Heart right ventricle (tissue), 16 donors: ENCODE measurements around the gene EHD3. TPM values are rescaled to one million over a fixed set of nuclear protein-coding genes. Genes with fewer than 3 reads are reported as not detected.

ENCODE experiments used
- ATAC-seq, 8 donors: fragments of 200-7000 bp; cut with Tn5 transposase; one replicate each; pipeline ENCODE4 v1.9.1; 2020; ENCODE audit warnings: mild to moderate bottlenecking in 8 of 8, moderate library complexity in 8 of 8, moderate number of reproducible peaks in 1 of 8
- DNase-seq, 2 donors: peaks; one replicate each; pipeline ENCODE4 v3.0.0-alpha.2; 2020
- H3K27ac ChIP-seq, 10 donors: fragments of 200-600 bp; sonication (generic) in 2 of 10; one replicate each; pipeline versions ENCODE4 v1.5.0 to v1.8.0; 2020 to 2022; ENCODE audit warnings: mild to moderate bottlenecking in 3 of 10
- H3K27me3 ChIP-seq, 7 donors: fragments of 200-600 bp; one replicate each; pipeline ENCODE4 v1.8.0; 2021 to 2022; ENCODE audit warnings: mild to moderate bottlenecking in 2 of 7
- H3K36me3 ChIP-seq, 9 donors: fragments of 200-600 bp; sonication (generic) in 1 of 9; one replicate each; pipeline versions ENCODE4 v1.5.0 to v1.8.0; 2020 to 2022; ENCODE audit warnings: mild to moderate bottlenecking in 2 of 9
- H3K4me1 ChIP-seq, 9 donors: fragments of 200-600 bp; sonication (generic) in 1 of 9; one replicate each; pipeline versions ENCODE4 v1.5.0 to v1.8.0; 2020 to 2022; ENCODE audit warnings: mild to moderate bottlenecking in 4 of 9
- H3K4me3 ChIP-seq, 10 donors: fragments of 200-600 bp; sonication (generic) in 2 of 10; one replicate each; pipeline versions ENCODE4 v1.5.0 to v1.8.0; 2020 to 2022; ENCODE audit warnings: mild to moderate bottlenecking in 7 of 10, moderate library complexity in 2 of 10
- H3K9me3 ChIP-seq, 11 donors: fragments of 200-600 bp in 10 of 11; sonication (generic) in 2 of 11; one replicate each; pipeline versions ENCODE4 v1.5.0 to v1.8.0; 2013 to 2022; ENCODE audit warnings: mild to moderate bottlenecking in 2 of 11, control low read depth in 1 of 11, moderate library complexity in 1 of 11
- WGBS, 2 donors: extraction: QIAGEN DNeasy Blood & Tissue Kit; methylation state at CpG; one replicate each; pipeline ENCODE4 v1.1.7; 2013; ENCODE audit warnings: inconsistent platforms in 1 of 2; 5-methylcytosine and 5-hydroxymethylcytosine counted together
- intact Hi-C, 10 donors: fragments of 100-400 bp; cut with DNase I; formaldehyde crosslinking; loops; one replicate each; pipeline versions ENCODE4 v1.11.1 to v1.14.2; 2022
- polyA plus RNA-seq, 2 donors: library from polyadenylated mRNA; stranded (reverse); fragments of 200-250 nt; gene quantifications; one replicate each; pipeline ENCODE4 v1.2.3, GENCODE V29; 2013
- total RNA-seq, 10 donors: library from RNA; stranded (reverse); fragmentation: NEBNext Ultra II Directional in 3 of 10; extraction: Animal tissue kit (Norgen Biotek cat#: 25700) in 3 of 10; gene quantifications; one replicate each; pipeline versions ENCODE4 v1.2.1 to v1.2.4, GENCODE V29; 2021 to 2023
- TF ChIP-seq, protein P1 (sequence below), 9 donors: fragments of 200-600 bp; sonication (generic) in 2 of 9; IDR thresholded peaks; one replicate each; pipeline versions ENCODE4 v1.5.0 to v1.8.0; 2021 to 2022; ENCODE audit warnings: antibody characterized with exemption in 9 of 9, mild to moderate bottlenecking in 5 of 9, moderate library complexity in 1 of 9
- donor health status: Arrhythmogenic right ventricular cardiomyopathy.
- donor health status: ischemic (EF 13 %, LVEDD 7.1; RV severe dilation, severe dysfunction).
- donor health status: healthy with polysubstance abuse.
- donor health status: DM: no; HTN: yes; CAD: no.
- donor health status: DM: no; HTN: no; CAD: no.
- donor health status: ischemic (EF 25% LVEDD 6.9; RV normal size, moderate dysfunction).
- donor health status: ischemic (EF 25% LVEDD 5.7; RV mildly dilated, moderate dysfunction).
- donor health status: healthy.
- donor health status: DM: yes; HTN: yes; CAD: no.
- donor health status: Ischemic cardiomyopathy.
- donor health status: ischemic (EF 35%, LVEDD 5.7; RV mildly dilated, moderate dysfunction).
- donor health status: nonischemic (EF 11% LVEDD 7.7; RV severe dilation, severe dysfunction).
- donor health status: DM: yes; HTN: yes; CAD: no.
- donor health status: PGD.
- donor health status: ischemic (EF 29% LVEDD 5.4; RV normal size, mild dysfunction).
- donor health status: nonischemic (EF 23%, LVEDD 6.1; RV moderate dilation, normal function).

The EHD3 gene
- total and polyA plus RNA-seq, 12 donors: 5.3 to 40.9 (median 24.3) TPM

GRCh38 chr2:31193806-31194205 is 40.1 kb upstream of the EHD3 start:
- no peak overlapping the region for H3K27ac ChIP-seq
- intact Hi-C loops: no loop called here
- no peaks in the 10 kb centered on the region for H3K27me3 ChIP-seq
- 86 to 87% methylated on average over 4 of the region's 4 CpGs for WGBS, 2 donors
- no peaks in the 10 kb centered on the region for H3K9me3 ChIP-seq
- H3K4me1 ChIP-seq: no peaks in the 10 kb centered on the region
- no peak for ATAC-seq
- DNase-seq: no peak
- TF ChIP-seq, protein P1, sequence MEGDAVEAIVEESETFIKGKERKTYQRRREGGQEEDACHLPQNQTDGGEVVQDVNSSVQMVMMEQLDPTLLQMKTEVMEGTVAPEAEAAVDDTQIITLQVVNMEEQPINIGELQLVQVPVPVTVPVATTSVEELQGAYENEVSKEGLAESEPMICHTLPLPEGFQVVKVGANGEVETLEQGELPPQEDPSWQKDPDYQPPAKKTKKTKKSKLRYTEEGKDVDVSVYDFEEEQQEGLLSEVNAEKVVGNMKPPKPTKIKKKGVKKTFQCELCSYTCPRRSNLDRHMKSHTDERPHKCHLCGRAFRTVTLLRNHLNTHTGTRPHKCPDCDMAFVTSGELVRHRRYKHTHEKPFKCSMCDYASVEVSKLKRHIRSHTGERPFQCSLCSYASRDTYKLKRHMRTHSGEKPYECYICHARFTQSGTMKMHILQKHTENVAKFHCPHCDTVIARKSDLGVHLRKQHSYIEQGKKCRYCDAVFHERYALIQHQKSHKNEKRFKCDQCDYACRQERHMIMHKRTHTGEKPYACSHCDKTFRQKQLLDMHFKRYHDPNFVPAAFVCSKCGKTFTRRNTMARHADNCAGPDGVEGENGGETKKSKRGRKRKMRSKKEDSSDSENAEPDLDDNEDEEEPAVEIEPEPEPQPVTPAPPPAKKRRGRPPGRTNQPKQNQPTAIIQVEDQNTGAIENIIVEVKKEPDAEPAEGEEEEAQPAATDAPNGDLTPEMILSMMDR (IDR thresholded peaks at IDR 0.05): no peak
- H3K36me3 ChIP-seq: no peaks in the 10 kb centered on the region
- no peak overlapping the region for H3K4me3 ChIP-seq

DNA sequence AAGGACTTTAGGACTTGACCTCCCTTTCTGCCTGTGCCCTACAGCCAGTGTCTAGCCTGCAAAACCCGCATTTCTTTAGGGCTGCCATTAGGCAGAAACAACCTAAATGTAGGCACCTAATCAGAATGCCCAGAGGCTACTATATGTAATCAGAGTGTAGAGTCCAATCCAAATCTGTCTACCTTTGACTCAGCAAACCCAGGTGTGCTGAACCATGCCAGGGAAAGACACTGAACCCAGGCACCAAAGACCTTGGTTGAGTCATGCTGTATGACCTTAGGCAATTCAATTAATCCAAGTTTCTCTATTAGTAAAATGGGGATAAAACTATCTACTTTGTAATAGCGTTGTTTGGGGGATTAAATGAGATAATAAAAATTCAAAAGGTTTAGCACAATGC is 37.3 kb upstream of the EHD3 start:
- WGBS, 2 donors: 95 to 97% methylated on average over 2 of the region's 2 CpGs
- no peaks in the 10 kb centered on the region for H3K9me3 ChIP-seq
- TF ChIP-seq, protein P1 (IDR thresholded peaks at IDR 0.05): no peak
- DNase-seq (no peak), ATAC-seq (no peak)
- no peak overlapping the region for H3K4me3 ChIP-seq
- no peak overlapping the region for H3K27ac ChIP-seq
- no peaks in the 10 kb centered on the region for H3K36me3 ChIP-seq
- intact Hi-C loops: no loop called here
- H3K27me3 ChIP-seq: no peaks in the 10 kb centered on the region
- H3K4me1 ChIP-seq: no peaks in the 10 kb centered on the region

GRCh38 chr2:31197166-31197565 is 36.8 kb upstream of the EHD3 start:
- H3K4me1 ChIP-seq: peaks cover 0 to 3% (median 0%) of the 10 kb centered on the region in 9 donors
- no peaks in the 10 kb centered on the region for H3K27me3 ChIP-seq
- no peaks in the 10 kb centered on the region for H3K36me3 ChIP-seq
- no peak overlapping the region for H3K27ac ChIP-seq
- no peaks in the 10 kb centered on the region for H3K9me3 ChIP-seq
- WGBS, 2 donors: 86 to 89% methylated on average over 4 of the region's 4 CpGs
- no peak overlapping the region for H3K4me3 ChIP-seq
- ATAC-seq (no peak), DNase-seq (no peak)
- TF ChIP-seq, protein P1 (IDR thresholded peaks at IDR 0.05): no peak
- intact Hi-C loops: no loop called here

DNA sequence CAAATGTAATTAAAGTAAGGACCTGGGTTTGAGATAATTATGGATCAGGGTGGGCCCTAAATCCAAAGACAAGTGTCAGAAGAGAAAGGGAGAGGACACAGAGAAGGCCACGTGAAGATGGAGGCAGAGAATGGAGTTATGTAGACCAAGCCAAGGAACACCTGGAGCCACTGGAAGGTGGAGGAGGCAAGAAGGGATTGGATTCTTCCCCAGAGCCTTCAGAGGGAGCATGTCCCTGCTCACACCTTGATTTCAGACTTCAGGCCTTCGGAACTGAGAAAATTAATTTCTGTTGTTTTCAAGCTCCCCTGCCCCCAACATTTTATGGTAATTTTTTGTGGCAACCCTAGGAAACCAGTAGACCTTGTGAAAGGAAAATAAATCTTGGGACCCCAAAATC is 36.3 kb upstream of the EHD3 start:
- Histone ChIP-seq H3K4me1 (peaks cover 0 to 8% (median under 1%) of the 10 kb centered on the region in 9 donors), H3K27me3 (no peaks in the 10 kb centered on the region), H3K27ac (no peak overlapping the region), H3K4me3 (no peak overlapping the region), H3K9me3 (no peaks in the 10 kb centered on the region), H3K36me3 (no peaks in the 10 kb centered on the region)
- DNase-seq (no peak), ATAC-seq (no peak)
- intact Hi-C loops: no loop called here
- TF ChIP-seq, protein P1 (IDR thresholded peaks at IDR 0.05): no peak
- 91 to 98% methylated on average over 2 of the region's 2 CpGs for WGBS, 2 donors
